HEK293T (cell line): ENCODE results near the gene SLC7A14.

Experiments used
- FOXK2 ChIP-seq: fragments of 450-650 bp; IDR thresholded peaks from 2 replicates; pipeline ENCODE4 v1.6.1; 2016; ENCODE audit warnings: mild to moderate bottlenecking
- FOXM1 ChIP-seq: fragments of 450-650 bp; IDR thresholded peaks from 2 replicates; pipeline ENCODE4 v1.6.1; 2017; ENCODE audit warnings: mild to moderate bottlenecking, borderline replicate concordance
- L3MBTL2 ChIP-seq: fragments of 450-650 bp; conservative IDR thresholded peaks from 2 replicates; pipeline ENCODE4 v1.6.1; 2016; ENCODE audit warnings: mild to moderate bottlenecking
- LEF1 ChIP-seq: fragments of 450-650 bp; IDR thresholded peaks from 2 replicates; pipeline ENCODE4 v1.6.1; 2017; ENCODE audit warnings: mild to moderate bottlenecking, borderline replicate concordance
- PKNOX1 ChIP-seq: fragments of 450-650 bp; IDR thresholded peaks from 2 replicates; pipeline ENCODE4 v1.6.1; 2016
- SP1 ChIP-seq: fragments of 450-650 bp; IDR thresholded peaks from 2 replicates; pipeline ENCODE4 v1.6.1; 2017
- TARDBP ChIP-seq: fragments of 450-650 bp; IDR thresholded peaks from 2 replicates; pipeline ENCODE4 v1.6.1; 2016
- ZNF384 ChIP-seq: fragments of 450-650 bp; IDR thresholded peaks from 2 replicates; pipeline ENCODE4 v1.6.1; 2016

DNA sequence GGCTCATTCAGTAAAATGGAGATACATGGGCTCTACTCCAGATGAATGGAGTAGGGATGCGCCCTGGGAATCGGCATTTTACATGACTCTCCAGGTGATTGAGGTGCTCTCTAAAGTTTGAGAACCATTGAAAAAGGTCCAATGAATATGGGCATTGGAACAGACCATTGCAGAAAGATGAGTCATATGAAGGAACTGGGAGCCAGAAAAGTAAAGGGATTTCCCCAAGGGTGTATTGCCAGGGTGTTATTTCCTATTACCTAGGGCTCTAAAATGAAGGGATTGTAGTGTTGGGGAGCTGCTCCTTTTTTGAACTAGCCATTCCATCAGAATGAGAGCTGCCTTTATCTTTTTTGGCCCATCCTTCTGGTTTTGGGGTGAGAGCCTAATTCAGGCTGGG is 145.5 kb downstream of the SLC7A14 start:
- TF ChIP-seq ZNF384 (no peak), L3MBTL2 (no peak), PKNOX1 (no peak), TARDBP (no peak), SP1 (no peak), LEF1 (no peak), FOXK2 (no peak), FOXM1 (no peak)
